Left kidney (tissue), 1 donor: ENCODE results near the gene VSIG10L2. TPM values are rescaled to one million over a fixed set of nuclear protein-coding genes. Genes with fewer than 3 reads are reported as not detected.

ENCODE experiments used
- polyA plus RNA-seq: library from polyadenylated mRNA; unstranded; fragments of 120-200 nt; gene quantifications from one replicate; pipeline ENCODE4 v1.2.1, GENCODE V29; 2013; ENCODE audit not compliant: insufficient read length

Gene VSIG10L2
- polyA plus RNA-seq, 1 donor, result not detected

Other genes starting within 250 kb of the VSIG10L2 start
- 0.12 TPM for gene PATE1, start 199.8 kb upstream of the VSIG10L2 start, polyA plus RNA-seq
- gene PATE2, start 167.2 kb upstream of the VSIG10L2 start, polyA plus RNA-seq, result 0.25 TPM
- 0.10 TPM for gene PATE3, start 157.9 kb upstream of the VSIG10L2 start, polyA plus RNA-seq
- 0.20 TPM for gene PATE4, start 112.7 kb upstream of the VSIG10L2 start, polyA plus RNA-seq
- 15.3 TPM for gene HYLS1, start 58.4 kb upstream of the VSIG10L2 start, polyA plus RNA-seq
- 20.0 TPM for gene PUS3, start 42.8 kb upstream of the VSIG10L2 start, polyA plus RNA-seq
- 8.5 TPM for gene DDX25, start 41.5 kb upstream of the VSIG10L2 start, polyA plus RNA-seq
- gene CDON, start 116.8 kb downstream of the VSIG10L2 start, polyA plus RNA-seq, result 30.9 TPM